Measurements from ENCODE around the gene IRX6. TPM values are rescaled to one million over a fixed set of nuclear protein-coding genes. Genes with fewer than 3 reads are reported as not detected.

IRX6 gene
- total RNA-seq, 1 donor from 2014 or later: 3.5 TPM

DNA sequence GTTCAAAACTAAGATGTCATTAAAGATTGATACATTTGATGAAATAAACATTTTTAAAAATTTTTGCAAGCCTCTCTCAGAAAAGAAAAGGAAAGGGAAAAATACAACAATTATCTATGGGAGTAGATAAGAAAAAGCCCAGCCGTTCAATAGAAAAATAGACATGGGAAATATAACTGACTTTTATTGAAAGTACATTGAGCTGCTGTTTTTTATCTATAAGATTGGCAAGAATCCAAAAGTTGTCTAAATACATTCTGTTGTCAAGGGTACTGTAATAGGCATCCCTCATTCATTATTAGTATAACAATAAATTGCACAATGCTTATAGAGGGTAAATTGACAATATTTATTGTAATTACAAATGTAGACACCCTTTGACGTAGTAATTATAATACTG lies 38.4 kb upstream of the IRX6 start:
- intact Hi-C loops (cut with DNase I): no loop called here
- no peak for ATAC-seq
- TF ChIP-seq, protein P1, sequence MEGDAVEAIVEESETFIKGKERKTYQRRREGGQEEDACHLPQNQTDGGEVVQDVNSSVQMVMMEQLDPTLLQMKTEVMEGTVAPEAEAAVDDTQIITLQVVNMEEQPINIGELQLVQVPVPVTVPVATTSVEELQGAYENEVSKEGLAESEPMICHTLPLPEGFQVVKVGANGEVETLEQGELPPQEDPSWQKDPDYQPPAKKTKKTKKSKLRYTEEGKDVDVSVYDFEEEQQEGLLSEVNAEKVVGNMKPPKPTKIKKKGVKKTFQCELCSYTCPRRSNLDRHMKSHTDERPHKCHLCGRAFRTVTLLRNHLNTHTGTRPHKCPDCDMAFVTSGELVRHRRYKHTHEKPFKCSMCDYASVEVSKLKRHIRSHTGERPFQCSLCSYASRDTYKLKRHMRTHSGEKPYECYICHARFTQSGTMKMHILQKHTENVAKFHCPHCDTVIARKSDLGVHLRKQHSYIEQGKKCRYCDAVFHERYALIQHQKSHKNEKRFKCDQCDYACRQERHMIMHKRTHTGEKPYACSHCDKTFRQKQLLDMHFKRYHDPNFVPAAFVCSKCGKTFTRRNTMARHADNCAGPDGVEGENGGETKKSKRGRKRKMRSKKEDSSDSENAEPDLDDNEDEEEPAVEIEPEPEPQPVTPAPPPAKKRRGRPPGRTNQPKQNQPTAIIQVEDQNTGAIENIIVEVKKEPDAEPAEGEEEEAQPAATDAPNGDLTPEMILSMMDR (IDR thresholded peaks at IDR 0.05): no peak

DNA sequence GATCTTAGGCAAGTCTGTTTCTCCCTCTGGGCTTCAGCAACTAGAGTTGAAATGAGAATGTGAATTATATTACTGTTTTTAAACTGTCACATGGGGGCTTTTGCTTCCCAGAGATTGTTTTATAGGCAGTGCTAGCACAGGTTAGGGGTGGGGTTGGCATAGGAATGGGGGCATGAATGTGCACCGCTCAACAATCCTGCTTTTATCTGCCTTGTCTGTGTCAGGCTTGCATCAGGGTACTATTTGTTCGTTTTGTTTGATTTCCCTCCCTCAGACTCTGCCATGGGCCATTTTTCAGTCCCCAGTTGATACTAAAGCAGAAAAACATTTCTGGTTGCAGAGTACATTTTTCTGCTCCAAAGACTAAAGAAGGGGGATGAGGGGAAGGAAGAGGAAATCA lies 34.6 kb upstream of the IRX6 start:
- H3K4me3 ChIP-seq: no peak overlapping the region
- TF ChIP-seq, protein P1 (IDR thresholded peaks at IDR 0.05): no peak
- H3K36me3 ChIP-seq: no peaks in the 10 kb centered on the region
- ATAC-seq (no peak), DNase-seq (no peak)
- H3K27ac ChIP-seq: no peak overlapping the region
- no peaks in the 10 kb centered on the region for H3K27me3 ChIP-seq (ENCODE audit: low read depth)
- intact Hi-C loops (cut with DNase I): no loop called here
- H3K4me1 ChIP-seq: no peaks in the 10 kb centered on the region
- peaks cover 8% of the 10 kb centered on the region for H3K9me3 ChIP-seq

More for the DNA sequence above, 38.4 kb upstream of the IRX6 start:
- H3K4me3 ChIP-seq: no peak overlapping the region
- H3K27ac ChIP-seq: no peak overlapping the region
- no peak for DNase-seq
- H3K36me3 ChIP-seq: no peaks in the 10 kb centered on the region
- no peaks in the 10 kb centered on the region for H3K27me3 ChIP-seq (ENCODE audit: low read depth)
- H3K9me3 ChIP-seq: peaks cover 8% of the 10 kb centered on the region
- H3K4me1 ChIP-seq: no peaks in the 10 kb centered on the region

DNA sequence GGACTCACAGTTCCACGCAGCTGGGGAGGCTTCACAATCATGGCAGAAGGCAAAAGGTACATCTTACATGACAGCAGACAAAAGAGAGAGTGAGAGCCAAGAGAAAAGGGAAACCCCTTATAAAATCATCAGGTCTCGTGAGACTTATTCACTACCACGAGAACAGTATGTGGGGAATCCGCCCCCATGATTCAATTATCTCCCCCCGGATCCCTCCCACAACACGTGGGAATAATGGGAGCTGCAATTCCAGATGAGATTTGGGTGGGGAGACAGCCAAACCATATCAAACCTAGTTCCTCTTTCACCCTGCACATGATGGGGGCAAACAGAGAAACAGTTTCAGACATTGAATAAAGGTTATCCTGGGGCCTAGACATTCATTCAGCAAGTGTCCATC lies 32.2 kb upstream of the IRX6 start:
- intact Hi-C loops (cut with DNase I): no loop called here
- no peak for ATAC-seq
- H3K4me1 ChIP-seq: no peaks in the 10 kb centered on the region
- DNase-seq: no peak
- peaks cover 8% of the 10 kb centered on the region for H3K9me3 ChIP-seq
- no peaks in the 10 kb centered on the region for H3K27me3 ChIP-seq (ENCODE audit: low read depth)
- TF ChIP-seq, protein P1 (IDR thresholded peaks at IDR 0.05): no peak
- no peak overlapping the region for H3K27ac ChIP-seq
- H3K4me3 ChIP-seq: no peak overlapping the region
- H3K36me3 ChIP-seq: no peaks in the 10 kb centered on the region

DNA sequence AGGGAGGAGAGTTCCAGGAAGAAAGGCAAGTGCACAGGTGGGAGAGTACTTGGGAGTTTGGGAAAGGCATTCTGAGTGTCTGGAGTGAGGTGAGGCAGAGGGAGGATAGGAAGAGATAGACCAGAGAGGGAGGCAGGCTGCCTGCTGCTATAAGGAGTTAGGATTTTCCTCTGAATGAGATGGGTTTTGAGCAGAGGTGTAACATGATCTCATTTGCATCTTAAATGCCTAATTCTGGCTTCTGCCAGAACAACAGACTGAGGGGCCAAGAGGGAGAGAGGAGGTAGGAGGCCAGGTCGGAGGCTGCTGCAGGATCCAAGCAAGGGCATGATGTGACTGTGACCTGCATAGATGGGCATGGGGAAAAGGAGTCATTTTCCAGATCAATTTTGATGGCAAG lies 31.5 kb upstream of the IRX6 start:
- no peaks in the 10 kb centered on the region for H3K4me1 ChIP-seq

DNA sequence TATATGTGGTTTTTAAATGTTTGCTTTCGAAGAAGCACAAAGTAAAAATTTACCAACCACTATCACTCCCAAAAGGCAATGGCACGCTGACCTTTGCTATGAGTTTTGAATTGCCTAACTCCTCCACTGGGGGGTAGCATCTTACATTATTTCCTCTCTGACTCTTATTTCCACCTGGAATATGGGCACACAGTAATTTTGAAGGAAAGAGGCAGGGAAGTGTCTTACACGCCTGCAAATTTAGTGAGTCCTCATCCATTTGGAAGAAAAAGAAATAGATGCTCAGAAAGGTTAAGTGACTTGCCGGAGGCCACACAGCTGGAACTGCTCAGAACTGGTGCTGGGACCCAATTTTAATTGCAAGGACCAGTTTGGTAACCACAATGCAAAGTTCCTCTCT lies 29.9 kb upstream of the IRX6 start:
- DNase-seq: no peak
- Histone ChIP-seq H3K4me3 (no peak overlapping the region), H3K36me3 (no peaks in the 10 kb centered on the region), H3K9me3 (no peaks in the 10 kb centered on the region), H3K4me1 (no peaks in the 10 kb centered on the region), H3K27ac (no peak overlapping the region), H3K27me3 (ENCODE audit: low read depth) (no peaks in the 10 kb centered on the region)
- TF ChIP-seq, protein P1 (IDR thresholded peaks at IDR 0.05): no peak
- intact Hi-C loops (cut with DNase I): no loop called here
- ATAC-seq: no peak

More for the DNA sequence above, 31.5 kb upstream of the IRX6 start:
- intact Hi-C loops (cut with DNase I): no loop called here
- H3K27ac ChIP-seq: no peak overlapping the region
- peaks cover 8% of the 10 kb centered on the region for H3K9me3 ChIP-seq
- no peak overlapping the region for H3K4me3 ChIP-seq
- H3K27me3 ChIP-seq (ENCODE audit: low read depth): no peaks in the 10 kb centered on the region
- DNase-seq (no peak), ATAC-seq (no peak)
- TF ChIP-seq, protein P1 (IDR thresholded peaks at IDR 0.05): no peak
- H3K36me3 ChIP-seq: no peaks in the 10 kb centered on the region

DNA sequence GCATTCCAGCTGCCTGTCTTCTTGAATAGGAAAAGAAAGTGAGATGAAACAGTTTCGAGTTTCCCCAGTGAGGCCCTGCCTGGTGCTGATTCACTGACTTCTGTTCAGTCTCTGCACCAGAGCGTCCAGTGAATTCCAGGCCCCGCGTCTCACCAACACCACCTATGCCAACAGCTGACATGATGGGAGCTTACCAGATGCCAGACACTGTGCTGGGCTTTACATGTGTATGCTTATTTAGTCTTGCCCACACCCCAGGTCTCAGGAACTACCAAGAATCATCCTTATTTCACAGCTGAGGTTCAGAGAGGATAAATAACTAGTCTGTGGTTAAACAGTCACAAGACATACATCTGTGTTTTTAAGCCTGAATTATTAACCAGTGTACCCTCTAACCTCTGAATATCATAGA lies 29.1 kb upstream of the IRX6 start:
- ATAC-seq: no peak

More for the DNA sequence above, 29.1 kb upstream of the IRX6 start:
- no peaks in the 10 kb centered on the region for H3K36me3 ChIP-seq
- intact Hi-C loops (cut with DNase I): no loop called here
- TF ChIP-seq, protein P1 (IDR thresholded peaks at IDR 0.05): no peak
- no peak overlapping the region for H3K27ac ChIP-seq
- DNase-seq: no peak
- no peak overlapping the region for H3K4me3 ChIP-seq
- H3K27me3 ChIP-seq (ENCODE audit: low read depth): no peaks in the 10 kb centered on the region
- no peaks in the 10 kb centered on the region for H3K9me3 ChIP-seq
- no peaks in the 10 kb centered on the region for H3K4me1 ChIP-seq

Measured in lower lobe of right lung (tissue), 2 donors.